Activated CD4-positive, alpha-beta memory T cell treated with anti-CD3 and anti-CD28 coated beads for 36 hours (primary cell): ENCODE data around the gene FKBP10. TPM values are rescaled to one million over a fixed set of nuclear protein-coding genes. Genes with fewer than 3 reads are reported as not detected.

Experiments
- CTCF ChIA-PET: fragments of 350-600 bp; sonication (Branson Sonifier 250); formaldehyde crosslinking; loops from one replicate; lab custom pipeline; 2021; ENCODE audit warnings: antibody characterized with exemption, inconsistent platforms; lab: Charles Lee
- POLR2A ChIA-PET: fragments of 350-600 bp; sonication (Branson Sonifier 250); formaldehyde crosslinking; loops from one replicate; lab custom pipeline; 2021; ENCODE audit warnings: antibody characterized with exemption; lab: Charles Lee
- DNase-seq: peaks from one replicate; pipeline ENCODE4 v3.0.0-alpha.2; 2020
- H3K27ac Mint-ChIP-seq: one replicate; pipeline ENCODE4 v1.8.0; 2021; ENCODE audit warnings: mixed read lengths
- H3K27me3 Mint-ChIP-seq: one replicate; pipeline ENCODE4 v1.8.0; 2021; ENCODE audit warnings: mixed read lengths
- H3K36me3 Mint-ChIP-seq: one replicate; pipeline ENCODE4 v1.8.0; 2021; ENCODE audit warnings: mixed read lengths
- H3K4me1 Mint-ChIP-seq: one replicate; pipeline ENCODE4 v1.8.0; 2021; ENCODE audit warnings: low read depth, mixed read lengths
- H3K4me3 Mint-ChIP-seq: one replicate; pipeline ENCODE4 v1.8.0; 2021; ENCODE audit warnings: mild to moderate bottlenecking, mixed read lengths
- H3K9me3 Mint-ChIP-seq: one replicate; pipeline ENCODE4 v1.8.0; 2021; ENCODE audit warnings: mixed read lengths
- intact Hi-C: fragments of 100-400 bp; cut with micrococcal nuclease; formaldehyde crosslinking; loops from one replicate; pipeline ENCODE4 v1.15.1; 2023
- total RNA-seq, 2 experiments: library from RNA; stranded (reverse); gene quantifications; one replicate each; pipeline ENCODE4 v1.2.3, GENCODE V29; 2021

The FKBP10 gene
- total RNA-seq, 2 experiments from 2014 or later = 0.76 to 1.4 TPM

DNA sequence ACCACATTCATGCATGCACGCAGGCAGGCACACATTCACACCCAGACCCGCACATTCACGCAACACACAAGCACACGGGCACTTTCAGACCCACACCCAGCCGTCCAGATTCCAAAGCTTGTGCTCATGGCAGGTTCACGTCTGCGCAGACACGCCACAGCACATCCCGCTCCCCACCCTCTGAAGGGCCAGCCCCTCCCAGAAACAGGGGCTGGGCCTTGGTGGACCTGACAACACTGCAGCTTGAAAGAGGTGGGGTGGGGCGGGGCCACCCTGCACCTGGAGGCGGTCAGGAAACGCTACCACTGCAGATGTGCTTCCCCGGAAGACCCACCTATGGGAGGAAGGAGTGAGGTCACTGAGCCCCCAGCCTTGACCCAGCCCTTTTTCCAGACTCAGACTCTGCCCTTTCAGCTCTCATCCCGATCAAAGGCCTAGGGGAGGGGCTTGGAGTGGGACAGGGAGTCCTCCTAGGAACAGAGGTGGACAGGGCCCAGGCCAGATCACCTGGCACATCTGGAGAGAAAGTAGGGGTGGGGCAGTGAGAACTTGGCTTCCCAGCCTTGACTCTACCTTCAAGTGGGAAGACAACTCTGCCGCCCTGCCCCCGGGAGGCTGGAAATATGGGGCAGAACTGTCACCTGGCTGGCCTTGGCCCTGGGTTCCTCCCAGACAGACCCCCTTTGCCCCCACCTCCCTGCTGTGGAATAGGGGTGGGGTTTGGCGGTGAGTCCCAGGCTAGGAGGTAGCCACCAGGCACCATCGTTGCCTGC lies 12.0 kb upstream of the FKBP10 start:
- H3K36me3 Mint-ChIP-seq = no peaks in the 10 kb centered on the region
- H3K4me3 Mint-ChIP-seq = no peak overlapping the region
- H3K27me3 Mint-ChIP-seq = no peaks in the 10 kb centered on the region
- no peaks in the 10 kb centered on the region for H3K9me3 Mint-ChIP-seq
- H3K27ac Mint-ChIP-seq = no peak overlapping the region
- intact Hi-C loops = loop anchor here (1.0 kb wide), 1 partner anchor 62 kb away; no protein-coding TSS in a partner anchor
- ChIA-PET CTCF (interaction anchor here (0.6 to 7.1 kb wide), 19 partner anchors 10 to 1133 kb away, joined by 3 to 65 read pairs (median 4); partner anchors contain the start of genes EIF1, HAP1, JUP and P3H4), POLR2A (no interaction called here)
- H3K4me1 Mint-ChIP-seq = peaks cover 3% of the 10 kb centered on the region
- no peak for DNase-seq

GRCh38 chr17:41801374-41802271 lies 11.2 kb upstream of the FKBP10 start:
- H3K4me1 Mint-ChIP-seq = peaks cover 3% of the 10 kb centered on the region
- peak; percentile 82 for DNase-seq
- peak overlapping the region; percentile 31 for H3K27ac Mint-ChIP-seq
- H3K36me3 Mint-ChIP-seq = no peaks in the 10 kb centered on the region
- no peaks in the 10 kb centered on the region for H3K9me3 Mint-ChIP-seq
- POLR2A ChIA-PET = no interaction called here
- H3K4me3 Mint-ChIP-seq = no peak overlapping the region
- no peaks in the 10 kb centered on the region for H3K27me3 Mint-ChIP-seq
- CTCF ChIA-PET = interaction anchor here (0.6 to 7.1 kb wide), 20 partner anchors 9 to 1134 kb away, joined by 3 to 65 read pairs (median 4); partner anchors contain the start of genes EIF1, HAP1, JUP and P3H4
- intact Hi-C loops = loop anchor here (1.0 kb wide), 1 partner anchor 63 kb away; no protein-coding TSS in a partner anchor

GRCh38 chr17:41803049-41804020 lies 9.5 kb upstream of the FKBP10 start:
- no peaks in the 10 kb centered on the region for H3K36me3 Mint-ChIP-seq
- no peak overlapping the region for H3K4me3 Mint-ChIP-seq
- no peaks in the 10 kb centered on the region for H3K27me3 Mint-ChIP-seq
- POLR2A ChIA-PET = no interaction called here
- no peaks in the 10 kb centered on the region for H3K9me3 Mint-ChIP-seq
- H3K27ac Mint-ChIP-seq = no peak overlapping the region
- intact Hi-C loops = no loop called here
- peaks cover 3% of the 10 kb centered on the region for H3K4me1 Mint-ChIP-seq
- CTCF ChIA-PET = interaction anchor here (0.5 to 7.1 kb wide), 5 partner anchors 8 to 1099 kb away, joined by 3 to 65 read pairs (median 20); partner anchors contain the start of genes HAP1, JUP and P3H4
- no peak for DNase-seq

DNA sequence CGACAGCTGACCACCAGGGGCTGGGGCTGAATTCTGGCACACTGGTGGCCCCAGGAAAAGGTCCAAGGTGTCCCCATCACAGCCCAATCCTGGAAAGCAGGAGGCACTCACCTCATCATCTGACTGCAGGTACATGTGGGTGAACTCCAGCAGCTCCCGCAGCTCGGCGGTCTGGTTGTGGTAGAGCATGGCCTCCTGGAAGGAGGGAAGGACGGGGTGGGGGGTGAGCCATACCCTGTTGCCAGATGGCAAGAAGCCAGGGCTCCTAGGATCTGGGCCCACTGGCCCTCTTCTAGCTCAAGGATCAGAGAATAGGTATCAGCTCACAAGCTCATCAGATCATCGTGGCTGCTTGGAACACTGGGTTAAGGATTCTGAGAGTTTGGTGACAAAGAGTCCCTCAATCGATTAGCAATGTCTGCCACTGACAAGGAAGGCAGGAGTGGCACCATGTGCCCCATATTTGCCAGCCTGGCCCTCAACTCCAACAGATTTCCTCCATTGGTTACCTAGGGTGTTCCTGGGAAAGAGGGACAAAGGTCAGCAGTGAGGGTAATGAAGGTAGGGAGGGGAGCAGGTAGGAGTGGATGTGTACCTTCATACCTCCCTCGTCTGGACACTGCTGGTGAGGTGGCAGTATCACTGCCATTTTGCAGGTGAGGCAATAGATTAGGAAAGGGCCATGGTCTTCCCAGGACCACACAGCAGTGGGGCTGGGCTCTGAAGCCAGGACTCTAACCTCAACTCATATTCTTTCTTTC lies 5.9 kb upstream of the FKBP10 start:
- H3K36me3 Mint-ChIP-seq = no peaks in the 10 kb centered on the region
- no peaks in the 10 kb centered on the region for H3K9me3 Mint-ChIP-seq
- ChIA-PET CTCF (interaction anchor here (0.6 kb wide), 1 partner anchor 47 kb away, joined by 3 read pairs; no protein-coding TSS in a partner anchor), POLR2A (no interaction called here)
- H3K27me3 Mint-ChIP-seq = no peaks in the 10 kb centered on the region
- no peak overlapping the region for H3K27ac Mint-ChIP-seq
- DNase-seq = no peak
- H3K4me1 Mint-ChIP-seq = peaks cover 8% of the 10 kb centered on the region
- intact Hi-C loops = no loop called here
- H3K4me3 Mint-ChIP-seq = no peak overlapping the region

DNA sequence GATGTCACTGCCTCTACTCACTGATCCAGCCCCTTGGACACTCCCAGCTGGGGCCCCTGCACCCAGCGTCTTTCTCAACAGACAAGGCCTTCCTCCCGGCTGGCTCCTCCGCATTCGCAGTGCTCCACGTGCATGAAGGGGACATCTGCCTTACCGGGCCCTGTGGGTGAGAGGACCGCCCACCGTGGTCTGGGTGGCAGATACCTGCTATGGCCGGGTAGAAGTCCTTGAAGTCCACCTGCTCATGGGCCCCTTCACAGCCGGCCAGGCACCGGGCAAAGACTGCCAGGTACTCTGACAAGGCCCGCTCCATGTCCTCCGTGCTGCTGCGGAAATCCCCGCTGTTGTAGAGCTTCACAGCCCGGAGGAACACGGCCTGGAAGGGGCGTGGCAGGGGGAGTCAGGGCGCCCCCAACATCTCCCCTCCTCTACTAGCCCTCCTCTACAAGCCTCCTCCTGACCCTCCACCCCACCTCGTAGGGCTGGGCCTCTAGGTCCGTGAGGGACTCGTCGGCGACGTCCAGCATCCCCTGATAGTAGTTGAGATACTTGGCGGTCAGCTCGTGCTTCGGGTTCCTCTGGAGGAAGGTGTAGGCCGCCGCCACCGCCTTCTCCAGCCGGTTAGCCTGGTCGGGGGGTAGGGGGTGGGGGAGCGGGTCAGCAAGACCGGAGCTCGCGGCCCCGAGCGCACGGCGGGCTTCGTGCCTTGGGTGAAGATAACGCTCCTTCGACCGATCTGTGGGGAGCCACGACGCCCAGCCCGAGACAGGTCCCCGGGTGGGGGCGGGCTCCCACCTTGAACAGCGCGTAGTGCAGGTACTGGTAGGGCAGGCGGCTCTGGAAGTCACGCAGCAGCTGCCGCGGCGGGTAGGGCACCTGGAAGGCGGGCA lies 1.9 kb upstream of the FKBP10 start:
- CTCF ChIA-PET = interaction anchor here (0.5 to 3.1 kb wide), 17 partner anchors 9 to 371 kb away, joined by 3 to 27 read pairs (median 5); partner anchors contain the start of genes EIF1, JUP, KCNH4 and ODAD4
- Mint-ChIP-seq H3K27ac (no peak overlapping the region), H3K9me3 (no peaks in the 10 kb centered on the region), H3K4me1 (peaks cover 17% of the 10 kb centered on the region), H3K4me3 (peak overlapping the region; percentile 59), H3K27me3 (peaks cover 2% of the 10 kb centered on the region), H3K36me3 (no peaks in the 10 kb centered on the region)
- intact Hi-C loops = no loop called here
- DNase-seq = no peak
- POLR2A ChIA-PET = interaction anchor here (0.7 to 2.0 kb wide), 4 partner anchors 25 to 149 kb away, joined by 3 to 7 read pairs (median 4); partner anchors contain the start of gene EIF1

GRCh38 chr17:41811549-41812380 lies 1.0 kb upstream of the FKBP10 start, which contains the start of gene P3H4:
P3H4 (minus strand) TSS chr17:41811949; CDS start chr17:41811915, 34 bp downstream.
- H3K27me3 Mint-ChIP-seq = peaks cover 2% of the 10 kb centered on the region
- peak within 1 kb of the TSS; percentile 82 for H3K4me3 Mint-ChIP-seq
- DNase-seq = peak; percentile 80
- ChIA-PET CTCF (interaction anchor here (0.5 to 3.1 kb wide), 20 partner anchors 8 to 370 kb away, joined by 3 to 27 read pairs (median 4); partner anchors contain the start of genes EIF1, JUP, KCNH4 and NKIRAS2), POLR2A (interaction anchor here (0.7 to 2.0 kb wide), 4 partner anchors 26 to 148 kb away, joined by 3 to 7 read pairs (median 4); partner anchors contain the start of gene EIF1)
- peaks cover 17% of the 10 kb centered on the region for H3K4me1 Mint-ChIP-seq
- no peaks in the 10 kb centered on the region for H3K9me3 Mint-ChIP-seq
- intact Hi-C loops = no loop called here
- peak within 1 kb of the TSS; percentile 30 for H3K27ac Mint-ChIP-seq
- no peaks in the 10 kb centered on the region for H3K36me3 Mint-ChIP-seq

- Mint-ChIP-seq H3K9me3 (no peaks in the 10 kb centered on the region), H3K27me3 (peaks cover 2% of the 10 kb centered on the region), H3K4me1 (peaks cover 17% of the 10 kb centered on the region), H3K36me3 (no peaks in the 10 kb centered on the region), H3K4me3 (peak overlapping the region; percentile 39), H3K27ac (no peak overlapping the region)
- POLR2A ChIA-PET = no interaction called here
- intact Hi-C loops = no loop called here
- no peak for DNase-seq
- CTCF ChIA-PET = interaction anchor here (0.7 kb wide), 1 partner anchor 75 kb away, joined by 4 read pairs; no protein-coding TSS in a partner anchor
Measured at GRCh38 chr17:41813152-41813680, 412 bp downstream of the FKBP10 start.

DNA sequence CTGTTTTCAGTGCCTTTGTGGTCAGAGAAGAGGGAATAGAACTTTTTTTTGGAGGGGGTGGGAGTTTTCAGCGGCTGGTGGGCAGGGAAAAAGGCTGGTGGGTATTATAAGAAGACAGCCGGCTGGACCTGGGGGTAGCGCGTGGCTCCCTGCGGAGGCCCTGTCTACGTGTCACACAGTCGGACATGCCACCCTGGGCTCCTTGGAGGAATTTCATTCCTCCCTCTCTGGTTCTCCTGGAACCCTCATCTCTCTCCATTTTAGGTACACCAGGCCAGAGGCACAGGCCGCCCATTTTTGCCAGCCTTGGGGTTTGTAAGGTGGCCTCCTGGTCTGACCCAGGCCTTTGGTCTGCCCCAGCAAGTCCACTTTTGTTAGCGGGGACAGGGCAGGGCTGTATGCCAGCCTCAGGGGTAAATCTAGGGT lies 908 bp downstream of the FKBP10 start:
- ChIA-PET CTCF (interaction anchor here (2.9 kb wide), 1 partner anchor 12 kb away, joined by 7 read pairs; no protein-coding TSS in a partner anchor), POLR2A (no interaction called here)
- no peak overlapping the region for H3K27ac Mint-ChIP-seq
- intact Hi-C loops = no loop called here
- H3K27me3 Mint-ChIP-seq = peaks cover 4% of the 10 kb centered on the region
- DNase-seq = no peak
- no peaks in the 10 kb centered on the region for H3K36me3 Mint-ChIP-seq
- H3K4me3 Mint-ChIP-seq = no peak overlapping the region
- peaks cover 17% of the 10 kb centered on the region for H3K4me1 Mint-ChIP-seq
- no peaks in the 10 kb centered on the region for H3K9me3 Mint-ChIP-seq

GRCh38 chr17:41814195-41814594 lies 1.4 kb downstream of the FKBP10 start:
- no peak for DNase-seq
- no peak overlapping the region for H3K27ac Mint-ChIP-seq
- peaks cover 17% of the 10 kb centered on the region for H3K4me1 Mint-ChIP-seq
- peaks cover 4% of the 10 kb centered on the region for H3K27me3 Mint-ChIP-seq
- intact Hi-C loops = no loop called here
- no peak overlapping the region for H3K4me3 Mint-ChIP-seq
- H3K9me3 Mint-ChIP-seq = no peaks in the 10 kb centered on the region
- H3K36me3 Mint-ChIP-seq = no peaks in the 10 kb centered on the region
- ChIA-PET POLR2A (interaction anchor here (1.0 kb wide), 1 partner anchor 51 kb away, joined by 4 read pairs; the partner anchor contains the start of gene KLHL11), CTCF (interaction anchor here (2.9 kb wide), 1 partner anchor 13 kb away, joined by 7 read pairs; no protein-coding TSS in a partner anchor)
